ENCODE measurements around the gene GSTM4. TPM values are rescaled to one million over a fixed set of nuclear protein-coding genes. Genes with fewer than 3 reads are reported as not detected.

The GSTM4 gene
- polyA plus RNA-seq, 2 of the 4 experiments (the other 2 are of a cell fraction) = 13.0 to 17.2 TPM

DNA sequence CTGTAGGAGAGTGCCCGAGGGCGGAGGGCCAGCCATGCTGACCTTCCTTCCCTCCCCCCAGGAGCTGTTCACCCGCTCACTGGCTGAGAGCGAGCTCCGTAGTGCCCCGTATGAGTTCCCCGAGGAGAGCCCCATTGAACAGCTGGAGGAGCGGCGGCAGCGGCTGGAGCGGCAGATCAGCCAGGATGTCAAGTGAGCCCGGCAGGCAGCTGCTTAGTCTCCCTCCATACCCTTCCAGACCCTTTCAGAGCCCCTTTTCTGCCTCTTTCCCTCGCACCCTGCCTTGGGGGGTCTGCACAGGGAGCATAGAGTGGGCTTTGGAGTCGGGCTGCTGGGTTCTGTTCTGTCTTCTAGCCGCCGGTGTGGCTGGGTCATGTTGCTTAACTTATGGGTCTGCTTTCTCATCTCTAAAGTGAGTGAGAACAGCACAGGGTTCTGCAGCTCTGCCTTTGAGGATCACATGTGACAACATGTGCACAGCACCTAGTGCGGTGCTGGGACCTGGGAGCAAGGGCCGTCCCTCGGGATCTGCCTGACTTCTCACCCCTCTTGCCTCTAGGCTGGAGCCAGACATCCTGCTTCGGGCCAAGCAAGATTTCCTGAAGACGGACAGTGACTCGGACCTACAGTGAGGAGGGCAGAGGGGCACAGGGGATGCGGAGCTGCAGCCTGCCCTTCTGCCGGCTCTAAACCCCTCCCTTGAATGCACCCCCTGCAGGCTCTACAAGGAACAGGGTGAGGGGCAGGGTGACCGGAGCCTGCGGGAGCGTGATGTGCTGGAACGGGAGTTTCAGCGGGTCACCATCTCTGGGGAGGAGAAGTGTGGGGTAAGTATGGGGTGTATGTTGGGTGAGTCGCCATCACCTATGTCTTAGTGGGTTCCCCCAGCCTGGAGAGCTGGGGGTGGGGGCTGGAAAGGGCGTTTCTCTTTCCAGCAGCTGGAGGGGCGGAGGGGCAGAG, 30.0 kb upstream of the GSTM4 start (continued):
- TF ChIP-seq, protein P1, sequence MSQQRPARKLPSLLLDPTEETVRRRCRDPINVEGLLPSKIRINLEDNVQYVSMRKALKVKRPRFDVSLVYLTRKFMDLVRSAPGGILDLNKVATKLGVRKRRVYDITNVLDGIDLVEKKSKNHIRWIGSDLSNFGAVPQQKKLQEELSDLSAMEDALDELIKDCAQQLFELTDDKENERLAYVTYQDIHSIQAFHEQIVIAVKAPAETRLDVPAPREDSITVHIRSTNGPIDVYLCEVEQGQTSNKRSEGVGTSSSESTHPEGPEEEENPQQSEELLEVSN (IDR thresholded peaks at IDR 0.05; ENCODE audit: borderline replicate concordance, low read depth) = no peak
- no peak for TF ChIP-seq POLR2AphosphoS2 (conservative IDR thresholded peaks at IDR 0.05; ENCODE audit: low read length)

DNA sequence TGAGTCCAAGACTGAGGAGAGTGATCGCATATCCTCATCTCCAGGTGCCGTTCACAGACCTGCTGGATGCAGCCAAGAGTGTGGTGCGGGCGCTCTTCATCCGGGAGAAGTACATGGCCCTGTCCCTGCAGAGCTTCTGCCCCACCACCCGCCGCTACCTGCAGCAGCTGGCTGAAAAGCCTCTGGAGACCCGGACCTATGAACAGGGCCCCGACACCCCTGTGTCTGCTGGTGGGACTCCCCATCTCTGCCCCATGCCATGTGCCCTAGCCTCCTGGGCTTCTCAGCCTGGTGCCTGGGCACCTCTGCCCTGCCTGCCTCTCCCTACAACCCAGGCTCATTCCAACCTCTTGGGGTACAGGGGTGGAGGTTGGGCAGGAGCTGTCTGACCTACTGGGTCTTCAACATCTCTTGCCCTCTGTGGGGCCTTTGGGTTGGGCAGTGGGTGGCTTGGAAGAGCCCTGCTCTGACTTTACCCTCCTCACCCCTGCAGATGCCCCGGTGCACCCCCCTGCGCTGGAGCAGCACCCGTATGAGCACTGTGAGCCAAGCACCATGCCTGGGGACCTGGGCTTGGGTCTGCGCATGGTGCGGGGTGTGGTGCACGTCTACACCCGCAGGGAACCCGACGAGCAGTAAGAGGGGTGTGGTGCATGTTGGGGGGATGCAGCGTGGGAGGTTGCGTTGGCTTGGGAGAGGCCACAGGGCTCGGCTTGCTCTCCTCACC, 29.1 kb upstream of the GSTM4 start:
- DNase-seq (ENCODE audit: low read depth in 1 of 2, low spot score in 1 of 2) = no peak
- POLR2A ChIA-PET = no interaction called here
- Histone ChIP-seq H3K27ac (no peak overlapping the region), H3K4me1 (peaks cover 15% of the 10 kb centered on the region), H3K4me2 (no peak overlapping the region), H3K4me3 (no peak overlapping the region), H3K9me3 (no peaks in the 10 kb centered on the region)
- 95% methylated on average over 7 of the region's 21 CpGs for WGBS (ENCODE audit: missing lambda C conversion rate)
- no peak for ATAC-seq
- CTCF ChIA-PET = interaction anchor here (0.8 to 21.4 kb wide), 6 partner anchors 14 to 433 kb away, joined by 3 to 295 read pairs (median 30); partner anchors contain the start of gene AHCYL1
- no peak for TF ChIP-seq ESRRA (IDR thresholded peaks at IDR 0.05; ENCODE audit: borderline replicate concordance, low read length)
- TF ChIP-seq POLR2A (IDR thresholded peaks at IDR 0.05; ENCODE audit: low read length) = no peak
- no peak for TF ChIP-seq ZFP36 (IDR thresholded peaks at IDR 0.05; ENCODE audit: borderline replicate concordance, partially characterized antibody)
- no peak for TF ChIP-seq RFX5 (IDR thresholded peaks at IDR 0.05)
- no peak for TF ChIP-seq BHLHE40 (IDR thresholded peaks at IDR 0.05; ENCODE audit: low read depth, low read length)
- TF ChIP-seq JUN (IDR thresholded peaks at IDR 0.05) = no peak
- TF ChIP-seq, protein P2, sequence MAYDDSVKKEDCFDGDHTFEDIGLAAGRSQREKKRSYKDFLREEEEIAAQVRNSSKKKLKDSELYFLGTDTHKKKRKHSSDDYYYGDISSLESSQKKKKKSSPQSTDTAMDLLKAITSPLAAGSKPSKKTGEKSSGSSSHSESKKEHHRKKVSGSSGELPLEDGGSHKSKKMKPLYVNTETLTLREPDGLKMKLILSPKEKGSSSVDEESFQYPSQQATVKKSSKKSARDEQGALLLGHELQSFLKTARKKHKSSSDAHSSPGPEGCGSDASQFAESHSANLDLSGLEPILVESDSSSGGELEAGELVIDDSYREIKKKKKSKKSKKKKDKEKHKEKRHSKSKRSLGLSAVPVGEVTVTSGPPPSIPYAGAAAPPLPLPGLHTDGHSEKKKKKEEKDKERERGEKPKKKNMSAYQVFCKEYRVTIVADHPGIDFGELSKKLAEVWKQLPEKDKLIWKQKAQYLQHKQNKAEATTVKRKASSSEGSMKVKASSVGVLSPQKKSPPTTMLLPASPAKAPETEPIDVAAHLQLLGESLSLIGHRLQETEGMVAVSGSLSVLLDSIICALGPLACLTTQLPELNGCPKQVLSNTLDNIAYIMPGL (CRISPR knock-in tag; IDR thresholded peaks at IDR 0.05; ENCODE audit: borderline replicate concordance) = no peak
- TF ChIP-seq, protein P3, sequence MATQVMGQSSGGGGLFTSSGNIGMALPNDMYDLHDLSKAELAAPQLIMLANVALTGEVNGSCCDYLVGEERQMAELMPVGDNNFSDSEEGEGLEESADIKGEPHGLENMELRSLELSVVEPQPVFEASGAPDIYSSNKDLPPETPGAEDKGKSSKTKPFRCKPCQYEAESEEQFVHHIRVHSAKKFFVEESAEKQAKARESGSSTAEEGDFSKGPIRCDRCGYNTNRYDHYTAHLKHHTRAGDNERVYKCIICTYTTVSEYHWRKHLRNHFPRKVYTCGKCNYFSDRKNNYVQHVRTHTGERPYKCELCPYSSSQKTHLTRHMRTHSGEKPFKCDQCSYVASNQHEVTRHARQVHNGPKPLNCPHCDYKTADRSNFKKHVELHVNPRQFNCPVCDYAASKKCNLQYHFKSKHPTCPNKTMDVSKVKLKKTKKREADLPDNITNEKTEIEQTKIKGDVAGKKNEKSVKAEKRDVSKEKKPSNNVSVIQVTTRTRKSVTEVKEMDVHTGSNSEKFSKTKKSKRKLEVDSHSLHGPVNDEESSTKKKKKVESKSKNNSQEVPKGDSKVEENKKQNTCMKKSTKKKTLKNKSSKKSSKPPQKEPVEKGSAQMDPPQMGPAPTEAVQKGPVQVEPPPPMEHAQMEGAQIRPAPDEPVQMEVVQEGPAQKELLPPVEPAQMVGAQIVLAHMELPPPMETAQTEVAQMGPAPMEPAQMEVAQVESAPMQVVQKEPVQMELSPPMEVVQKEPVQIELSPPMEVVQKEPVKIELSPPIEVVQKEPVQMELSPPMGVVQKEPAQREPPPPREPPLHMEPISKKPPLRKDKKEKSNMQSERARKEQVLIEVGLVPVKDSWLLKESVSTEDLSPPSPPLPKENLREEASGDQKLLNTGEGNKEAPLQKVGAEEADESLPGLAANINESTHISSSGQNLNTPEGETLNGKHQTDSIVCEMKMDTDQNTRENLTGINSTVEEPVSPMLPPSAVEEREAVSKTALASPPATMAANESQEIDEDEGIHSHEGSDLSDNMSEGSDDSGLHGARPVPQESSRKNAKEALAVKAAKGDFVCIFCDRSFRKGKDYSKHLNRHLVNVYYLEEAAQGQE (IDR thresholded peaks at IDR 0.05) = no peak
- no peak for TF ChIP-seq ZSCAN20 (CRISPR knock-in tag; IDR thresholded peaks at IDR 0.05)
- TF ChIP-seq PHF8 (IDR thresholded peaks at IDR 0.05; ENCODE audit: borderline replicate concordance, low read depth) = no peak
- TF ChIP-seq HDAC2 (IDR thresholded peaks at IDR 0.05) = no peak
- TF ChIP-seq ZNF302 (CRISPR knock-in tag; IDR thresholded peaks at IDR 0.05) = no peak
- TF ChIP-seq RCOR1 (IDR thresholded peaks at IDR 0.05; ENCODE audit: low read depth, low read length) = no peak
- TF ChIP-seq TP53 (CRISPR knock-in tag; IDR thresholded peaks at IDR 0.05) = no peak
- no peak for TF ChIP-seq JUNB (IDR thresholded peaks at IDR 0.05)
- TF ChIP-seq FOSL2 (IDR thresholded peaks at IDR 0.05) = no peak
- no peak for TF ChIP-seq FOSL2 (CRISPR knock-in tag; IDR thresholded peaks at IDR 0.05)
- FAIRE-seq = no peak
